ENCODE data around the gene TTBK1. TPM values are rescaled to one million over a fixed set of nuclear protein-coding genes. Genes with fewer than 3 reads are reported as not detected.

The TTBK1 gene
- total RNA-seq, 1 donor from 2014 or later = 0.27 TPM

DNA sequence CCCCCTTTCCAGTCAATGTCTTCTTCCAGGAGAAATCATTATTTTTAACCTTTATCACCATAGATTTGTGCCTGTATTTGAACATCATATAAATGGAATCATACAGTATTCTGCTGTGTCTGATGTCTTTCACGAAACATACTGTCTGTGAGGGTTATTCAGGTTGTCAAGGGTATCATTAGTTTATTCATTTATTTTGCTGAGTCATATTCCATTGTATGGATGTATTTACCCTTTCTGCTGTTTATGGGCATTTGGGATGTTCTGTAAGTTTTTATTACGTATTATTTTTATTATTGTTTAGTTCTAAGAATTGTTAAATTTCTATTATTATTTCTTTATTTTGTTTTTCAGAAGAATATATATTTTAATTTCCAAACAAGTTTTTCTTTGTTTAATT, 36.0 kb upstream of the TTBK1 start:
- no peak for DNase-seq
- intact Hi-C loops (cut with micrococcal nuclease) = no loop called here
- H3K36me3 ChIP-seq = peaks cover 30% of the 10 kb centered on the region
- H3K4me3 ChIP-seq = no peak overlapping the region
- H3K4me1 ChIP-seq = no peaks in the 10 kb centered on the region
- TF ChIP-seq, protein P1, sequence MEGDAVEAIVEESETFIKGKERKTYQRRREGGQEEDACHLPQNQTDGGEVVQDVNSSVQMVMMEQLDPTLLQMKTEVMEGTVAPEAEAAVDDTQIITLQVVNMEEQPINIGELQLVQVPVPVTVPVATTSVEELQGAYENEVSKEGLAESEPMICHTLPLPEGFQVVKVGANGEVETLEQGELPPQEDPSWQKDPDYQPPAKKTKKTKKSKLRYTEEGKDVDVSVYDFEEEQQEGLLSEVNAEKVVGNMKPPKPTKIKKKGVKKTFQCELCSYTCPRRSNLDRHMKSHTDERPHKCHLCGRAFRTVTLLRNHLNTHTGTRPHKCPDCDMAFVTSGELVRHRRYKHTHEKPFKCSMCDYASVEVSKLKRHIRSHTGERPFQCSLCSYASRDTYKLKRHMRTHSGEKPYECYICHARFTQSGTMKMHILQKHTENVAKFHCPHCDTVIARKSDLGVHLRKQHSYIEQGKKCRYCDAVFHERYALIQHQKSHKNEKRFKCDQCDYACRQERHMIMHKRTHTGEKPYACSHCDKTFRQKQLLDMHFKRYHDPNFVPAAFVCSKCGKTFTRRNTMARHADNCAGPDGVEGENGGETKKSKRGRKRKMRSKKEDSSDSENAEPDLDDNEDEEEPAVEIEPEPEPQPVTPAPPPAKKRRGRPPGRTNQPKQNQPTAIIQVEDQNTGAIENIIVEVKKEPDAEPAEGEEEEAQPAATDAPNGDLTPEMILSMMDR (IDR thresholded peaks at IDR 0.05; ENCODE audit: borderline replicate concordance) = no peak
- H3K27ac ChIP-seq (replicated peaks) = no peak overlapping the region
- no peaks in the 10 kb centered on the region for H3K9me3 ChIP-seq (replicated peaks)
- H3K27me3 ChIP-seq (ENCODE audit: low read depth) = no peaks in the 10 kb centered on the region

- Histone ChIP-seq H3K36me3 (peaks cover 36% of the 10 kb centered on the region), H3K9me3 (replicated peaks) (no peaks in the 10 kb centered on the region), H3K27me3 (ENCODE audit: low read depth) (no peaks in the 10 kb centered on the region), H3K27ac (replicated peaks) (no peak overlapping the region), H3K4me3 (no peak overlapping the region), H3K4me1 (peaks cover under 1% of the 10 kb centered on the region)
- intact Hi-C loops (cut with micrococcal nuclease) = no loop called here
- DNase-seq = no peak
- TF ChIP-seq, protein P1 (IDR thresholded peaks at IDR 0.05; ENCODE audit: borderline replicate concordance) = no peak
Observed at GRCh38 chr6:43211955-43212354, 31.3 kb upstream of the TTBK1 start.

DNA sequence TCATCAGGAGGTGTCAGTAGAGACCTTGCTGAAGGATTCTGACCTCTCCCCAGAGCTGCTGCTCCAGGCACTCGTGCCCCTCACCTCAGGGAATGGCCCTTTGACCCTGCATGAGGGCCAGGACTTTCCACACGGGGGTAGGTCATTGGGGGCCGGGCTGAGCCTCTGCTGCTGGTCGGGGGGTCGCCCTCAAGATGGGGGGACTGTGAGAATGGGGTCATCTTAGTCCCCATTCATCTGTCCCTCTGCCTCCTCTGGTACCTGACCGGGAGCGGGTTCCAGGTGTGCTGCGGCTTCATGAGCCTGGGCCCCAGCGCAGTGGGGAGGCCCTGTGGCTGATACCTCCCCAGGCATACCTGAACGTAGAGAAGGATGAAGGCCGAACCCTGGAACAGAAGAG, 29.9 kb upstream of the TTBK1 start:
- TF ChIP-seq, protein P1 (IDR thresholded peaks at IDR 0.05; ENCODE audit: borderline replicate concordance) = no peak
- Histone ChIP-seq H3K27ac (replicated peaks) (no peak overlapping the region), H3K36me3 (peaks cover 40% of the 10 kb centered on the region), H3K4me3 (no peak overlapping the region), H3K9me3 (replicated peaks) (no peaks in the 10 kb centered on the region), H3K4me1 (peaks cover 7% of the 10 kb centered on the region), H3K27me3 (ENCODE audit: low read depth) (no peaks in the 10 kb centered on the region)
- intact Hi-C loops (cut with micrococcal nuclease) = no loop called here
- DNase-seq = no peak

DNA sequence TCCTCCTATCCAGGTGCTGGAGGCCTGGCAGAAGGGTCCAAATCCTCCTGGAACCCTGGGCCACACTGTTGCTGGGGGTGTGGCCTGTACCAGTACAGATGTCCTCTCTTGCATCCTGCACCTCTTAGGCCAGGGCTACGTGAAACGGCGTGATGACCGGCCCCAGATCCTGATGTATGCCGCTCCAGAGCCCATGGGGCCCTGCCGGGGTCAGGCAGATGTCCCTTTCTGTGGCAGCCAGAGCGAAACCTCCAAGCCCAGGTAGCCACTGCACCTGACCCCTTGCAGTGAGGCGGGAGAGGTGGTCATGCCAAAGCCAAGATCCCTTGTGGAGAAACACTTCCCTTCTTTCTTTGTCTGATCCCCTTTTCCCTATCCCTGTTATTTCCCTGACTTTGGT, 28.2 kb upstream of the TTBK1 start:
- Histone ChIP-seq H3K27ac (replicated peaks) (no peak overlapping the region), H3K36me3 (peaks cover 44% of the 10 kb centered on the region), H3K4me1 (peaks cover 7% of the 10 kb centered on the region), H3K4me3 (no peak overlapping the region), H3K27me3 (ENCODE audit: low read depth) (no peaks in the 10 kb centered on the region), H3K9me3 (replicated peaks) (no peaks in the 10 kb centered on the region)
- TF ChIP-seq, protein P1 (IDR thresholded peaks at IDR 0.05; ENCODE audit: borderline replicate concordance) = no peak
- no peak for DNase-seq
- intact Hi-C loops (cut with micrococcal nuclease) = no loop called here

DNA sequence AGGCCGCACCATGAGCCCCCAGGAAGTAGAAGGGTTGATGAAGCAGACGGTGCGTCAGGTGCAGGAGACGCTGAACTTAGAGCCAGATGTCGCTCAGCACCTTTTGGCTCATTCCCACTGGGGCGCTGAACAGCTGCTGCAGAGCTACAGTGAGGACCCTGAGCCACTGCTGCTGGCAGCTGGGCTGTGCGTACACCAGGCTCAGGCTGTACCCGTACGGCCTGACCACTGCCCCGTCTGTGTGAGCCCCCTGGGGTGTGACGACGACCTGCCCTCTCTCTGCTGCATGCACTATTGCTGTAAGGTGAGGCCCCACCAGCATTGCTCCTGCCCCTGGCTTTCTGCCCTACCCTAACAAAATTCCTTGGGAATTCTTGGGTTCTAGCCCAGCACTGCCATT, 27.1 kb upstream of the TTBK1 start:
- Histone ChIP-seq H3K4me3 (no peak overlapping the region), H3K27ac (replicated peaks) (no peak overlapping the region), H3K4me1 (peaks cover 7% of the 10 kb centered on the region), H3K9me3 (replicated peaks) (no peaks in the 10 kb centered on the region), H3K27me3 (ENCODE audit: low read depth) (no peaks in the 10 kb centered on the region), H3K36me3 (peaks cover 55% of the 10 kb centered on the region)
- DNase-seq = no peak
- intact Hi-C loops (cut with micrococcal nuclease) = no loop called here
- TF ChIP-seq, protein P1 (IDR thresholded peaks at IDR 0.05; ENCODE audit: borderline replicate concordance) = no peak

DNA sequence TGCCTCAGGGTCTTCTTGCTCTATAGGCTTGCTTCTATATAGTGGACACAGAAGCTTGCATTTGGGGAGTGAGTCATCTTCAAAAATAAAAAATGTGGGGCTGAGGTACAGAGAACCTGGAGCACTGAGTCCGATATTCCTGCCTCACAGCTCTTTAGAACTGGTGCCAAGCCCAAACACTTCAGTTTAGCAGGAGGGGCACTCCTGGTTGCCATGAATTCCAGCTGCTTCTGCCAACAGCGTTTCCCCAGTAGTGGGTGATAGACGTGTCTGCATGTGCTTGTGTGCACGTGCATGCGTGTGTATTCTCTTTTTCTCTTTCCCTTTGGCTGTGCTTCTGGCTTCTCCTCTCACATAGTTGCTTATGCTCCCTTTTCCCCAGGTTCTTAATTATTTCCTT, 25.9 kb upstream of the TTBK1 start:
- TF ChIP-seq, protein P1 (IDR thresholded peaks at IDR 0.05; ENCODE audit: borderline replicate concordance) = no peak
- peaks cover 55% of the 10 kb centered on the region for H3K36me3 ChIP-seq
- DNase-seq = no peak
- no peak overlapping the region for H3K4me3 ChIP-seq
- H3K27me3 ChIP-seq (ENCODE audit: low read depth) = no peaks in the 10 kb centered on the region
- H3K27ac ChIP-seq (replicated peaks) = no peak overlapping the region
- peaks cover 12% of the 10 kb centered on the region for H3K4me1 ChIP-seq
- intact Hi-C loops (cut with micrococcal nuclease) = no loop called here
- H3K9me3 ChIP-seq (replicated peaks) = no peaks in the 10 kb centered on the region

Measured in left ventricle myocardium inferior (tissue), 1 donor.